ENCODE data around the gene FTO. TPM values are rescaled to one million over a fixed set of nuclear protein-coding genes. Genes with fewer than 3 reads are reported as not detected.

Gene FTO
- total and polyA plus RNA-seq, 2 experiments from 2014 or later: 46.8 to 77.7 TPM

GRCh38 chr16:53745753-53746266 is 41.9 kb downstream of the FTO start:
- WGBS (ENCODE audit: low lambda C conversion rate, missing lambda C conversion rate): 45% methylated on average over 4 of the region's 4 CpGs
- Histone ChIP-seq H3K27ac (no peak overlapping the region), H3K4me2 (no peak overlapping the region)

GRCh38 chr16:53752560-53752959 is 48.6 kb downstream of the FTO start:
- peaks cover 73% of the 10 kb centered on the region for H3K79me2 ChIP-seq
- no peak overlapping the region for H3K4me2 ChIP-seq
- no peak for DNase-seq (ENCODE audit: low spot score)
- no peak overlapping the region for H3K27ac ChIP-seq
- no peak overlapping the region for H2AFZ ChIP-seq
- no peaks in the 10 kb centered on the region for H3K36me3 ChIP-seq (replicated peaks; ENCODE audit: insufficient read depth, low read depth)
- WGBS (ENCODE audit: low lambda C conversion rate, missing lambda C conversion rate): 87% methylated on average over 1 of the region's 1 CpG
- no peak overlapping the region for H3K4me3 ChIP-seq
- no peaks in the 10 kb centered on the region for H3K27me3 ChIP-seq
- peaks cover 27% of the 10 kb centered on the region for H3K4me1 ChIP-seq (ENCODE audit: insufficient read depth)
- TF ChIP-seq CTCF (IDR thresholded peaks at IDR 0.05; ENCODE audit: poor library complexity) (no peak), EZH2phosphoT487 (IDR thresholded peaks at IDR 0.05; ENCODE audit: low read depth, severe bottlenecking, unreplicated experiment) (no peak), EZH2 (IDR thresholded peaks at IDR 0.05; ENCODE audit: borderline replicate concordance) (no peak)
- no peaks in the 10 kb centered on the region for H3K9me2 ChIP-seq (replicated peaks; ENCODE audit: insufficient read depth)
- no peaks in the 10 kb centered on the region for H4K20me1 ChIP-seq (ENCODE audit: insufficient read depth, poor library complexity, severe bottlenecking)
- H3K9me3 ChIP-seq (ENCODE audit: low read depth): no peaks in the 10 kb centered on the region

More at GRCh38 chr16:53745753-53746266, 41.9 kb downstream of the FTO start:
- DNase-seq (ENCODE audit: low spot score): no peak
- Histone ChIP-seq H3K4me3 (no peak overlapping the region), H3K9me3 (ENCODE audit: low read depth) (no peaks in the 10 kb centered on the region), H4K20me1 (ENCODE audit: insufficient read depth, poor library complexity, severe bottlenecking) (no peaks in the 10 kb centered on the region), H3K9me2 (replicated peaks; ENCODE audit: insufficient read depth) (no peaks in the 10 kb centered on the region), H2AFZ (no peak overlapping the region), H3K36me3 (replicated peaks; ENCODE audit: insufficient read depth, low read depth) (no peaks in the 10 kb centered on the region), H3K79me2 (peaks cover 67% of the 10 kb centered on the region), H3K27me3 (no peaks in the 10 kb centered on the region), H3K4me1 (ENCODE audit: insufficient read depth) (no peaks in the 10 kb centered on the region)
- TF ChIP-seq EZH2phosphoT487 (IDR thresholded peaks at IDR 0.05; ENCODE audit: low read depth, severe bottlenecking, unreplicated experiment) (no peak), CTCF (IDR thresholded peaks at IDR 0.05; ENCODE audit: poor library complexity) (no peak), EZH2 (IDR thresholded peaks at IDR 0.05; ENCODE audit: borderline replicate concordance) (no peak)

- Histone ChIP-seq H3K79me2 (peaks cover 73% of the 10 kb centered on the region), H3K27ac (no peak overlapping the region), H3K9me3 (ENCODE audit: low read depth) (no peaks in the 10 kb centered on the region), H3K4me2 (no peak overlapping the region), H3K27me3 (no peaks in the 10 kb centered on the region), H3K4me3 (no peak overlapping the region), H3K36me3 (replicated peaks; ENCODE audit: insufficient read depth, low read depth) (no peaks in the 10 kb centered on the region), H2AFZ (no peak overlapping the region), H3K4me1 (ENCODE audit: insufficient read depth) (peaks cover 31% of the 10 kb centered on the region), H4K20me1 (ENCODE audit: insufficient read depth, poor library complexity, severe bottlenecking) (no peaks in the 10 kb centered on the region), H3K9me2 (replicated peaks; ENCODE audit: insufficient read depth) (no peaks in the 10 kb centered on the region)
- TF ChIP-seq EZH2 (IDR thresholded peaks at IDR 0.05; ENCODE audit: borderline replicate concordance): no peak
- TF ChIP-seq CTCF (IDR thresholded peaks at IDR 0.05; ENCODE audit: poor library complexity): no peak
- no peak for TF ChIP-seq EZH2phosphoT487 (IDR thresholded peaks at IDR 0.05; ENCODE audit: low read depth, severe bottlenecking, unreplicated experiment)
- no peak for DNase-seq (ENCODE audit: low spot score)
- 64% methylated on average over 1 of the region's 1 CpG for WGBS (ENCODE audit: low lambda C conversion rate, missing lambda C conversion rate)
Measured at GRCh38 chr16:53753431-53753830, 49.5 kb downstream of the FTO start.

Data from hepatocyte (in vitro differentiated cells).